Stimulated activated CD4-positive, alpha-beta T cell treated with anti-CD3 and anti-CD28 coated beads, Interleukin-1b, Interleukin-23, amount 100 ng/mL, for 1 hour (primary cell): ENCODE data around the gene KCNMB4.

Experiments
- DNase-seq, 2 donors: peaks; one replicate each; pipeline ENCODE4 v3.0.0-alpha.2; 2020; ENCODE audit warnings: low read depth in 2 of 2

Gene KCNMB4, protein sequence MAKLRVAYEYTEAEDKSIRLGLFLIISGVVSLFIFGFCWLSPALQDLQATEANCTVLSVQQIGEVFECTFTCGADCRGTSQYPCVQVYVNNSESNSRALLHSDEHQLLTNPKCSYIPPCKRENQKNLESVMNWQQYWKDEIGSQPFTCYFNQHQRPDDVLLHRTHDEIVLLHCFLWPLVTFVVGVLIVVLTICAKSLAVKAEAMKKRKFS

DNA sequence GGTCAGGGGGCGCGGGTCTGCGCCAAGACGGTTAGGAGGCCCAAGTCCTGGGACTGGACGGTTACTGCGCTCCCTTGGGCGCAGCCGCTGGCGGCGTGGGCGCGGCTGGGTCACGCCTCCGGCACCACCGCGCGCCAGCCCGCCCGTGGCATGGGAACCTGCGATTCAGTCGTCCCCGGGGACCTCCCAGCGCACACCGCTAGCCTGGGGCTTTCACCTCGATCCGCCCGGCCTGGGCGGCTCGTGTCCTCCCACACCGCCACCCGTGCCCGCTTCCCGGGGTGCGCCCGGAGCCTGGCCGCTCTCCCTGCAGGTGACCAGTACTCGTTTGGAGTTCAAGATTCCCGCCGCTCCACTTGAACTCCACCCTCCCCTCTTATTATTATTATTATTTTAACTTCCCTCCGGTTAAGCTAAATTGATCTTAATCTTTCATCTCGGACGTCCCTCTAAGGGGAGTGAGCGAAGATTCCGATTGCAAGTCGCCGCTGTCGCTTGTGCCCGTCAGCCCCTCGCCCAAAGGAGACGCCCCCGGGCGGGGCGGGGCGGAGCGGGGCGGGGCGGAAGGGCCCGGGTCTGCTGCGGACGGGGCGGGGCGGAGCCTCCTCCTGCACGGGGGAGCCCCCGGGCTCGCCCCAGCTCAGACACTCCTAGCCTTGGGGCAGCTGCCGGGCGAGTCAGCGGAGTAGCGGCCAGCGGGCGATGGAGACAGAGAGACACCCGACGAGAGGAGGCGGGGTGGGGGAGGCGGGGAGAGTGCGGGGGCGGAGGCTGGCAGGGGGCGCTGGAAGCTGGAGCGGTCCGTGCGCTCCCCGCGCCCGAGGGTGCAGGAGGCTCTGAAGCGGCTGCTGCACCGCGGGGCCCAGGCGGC, at the start of gene KCNMB4:
Gene KCNMB4 (plus strand): TSS at position 643 of the 871 bp plus-strand sequence. CDS start 445 bp downstream, outside the sequence.
- DNase-seq: peak; percentile 26 to 63

GRCh38 chr12:70317781-70318180, 48.3 kb upstream of the KCNMB4 start:
- DNase-seq: no peak

- no peak for DNase-seq
These were observed 46.5 kb upstream of the KCNMB4 start for GRCh38 chr12:70319605-70320004.

- DNase-seq: no peak
These were observed 44.9 kb upstream of the KCNMB4 start for GRCh38 chr12:70321191-70321590.

DNA sequence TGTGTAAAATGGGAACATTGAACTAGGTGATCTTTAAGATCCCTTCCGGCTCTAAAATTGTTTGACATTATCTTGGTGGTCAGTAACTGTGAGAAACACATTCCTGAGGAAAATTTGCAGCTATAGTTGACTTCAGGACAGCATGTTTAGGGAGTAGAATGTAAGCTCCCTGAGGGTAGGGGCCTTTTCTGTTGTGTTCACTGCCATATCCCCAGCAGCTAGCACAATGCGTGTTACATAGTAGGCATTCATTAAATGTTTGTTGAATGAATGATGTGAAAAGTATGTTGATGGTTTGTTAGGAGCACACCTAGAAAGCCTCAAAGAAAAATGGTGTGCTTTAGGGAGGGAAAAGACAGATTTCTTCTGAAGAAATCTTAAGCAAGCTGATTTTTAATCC, 38.5 kb upstream of the KCNMB4 start:
- no peak for DNase-seq

GRCh38 chr12:70329728-70330127, 36.4 kb upstream of the KCNMB4 start:
- no peak for DNase-seq

GRCh38 chr12:70330158-70330557, 35.9 kb upstream of the KCNMB4 start:
- DNase-seq: no peak

DNA sequence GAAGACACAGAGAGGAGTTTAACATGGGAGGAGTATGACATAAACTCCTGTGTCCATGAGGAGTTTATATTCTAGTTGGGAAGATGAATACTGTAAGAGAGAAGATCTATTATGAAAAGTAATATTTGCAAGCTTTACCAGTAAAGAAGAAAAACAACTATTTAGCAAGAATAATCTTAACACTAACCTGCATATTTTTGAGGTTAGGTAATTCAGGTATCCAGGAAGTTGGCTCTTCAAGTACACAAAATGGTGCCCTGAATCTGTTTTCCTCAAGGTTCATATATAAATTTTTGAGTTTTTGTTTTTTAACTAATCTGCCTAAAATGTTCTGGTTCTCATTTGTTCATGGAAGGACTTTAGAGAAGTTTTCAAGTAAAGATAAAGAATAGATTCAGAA, 33.9 kb upstream of the KCNMB4 start:
- no peak for DNase-seq

DNA sequence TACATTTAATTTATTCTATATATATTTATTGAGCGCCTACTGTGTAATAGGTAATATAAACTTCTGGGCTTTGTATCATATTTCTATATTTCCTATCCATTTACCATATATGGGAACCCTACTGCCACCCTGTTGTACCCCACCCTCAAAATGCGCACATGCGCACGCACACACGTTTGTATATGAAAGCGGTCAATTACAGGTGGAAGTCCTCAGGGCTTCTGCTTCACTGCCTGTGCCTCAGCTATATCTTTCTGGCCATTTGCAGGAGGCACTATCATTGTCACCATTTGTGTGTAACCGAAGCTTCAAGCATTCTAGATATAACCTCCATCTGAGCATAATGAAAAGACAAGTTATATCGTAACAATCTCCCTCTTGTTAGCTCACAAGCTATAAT, 31.3 kb upstream of the KCNMB4 start:
- DNase-seq: no peak

DNA sequence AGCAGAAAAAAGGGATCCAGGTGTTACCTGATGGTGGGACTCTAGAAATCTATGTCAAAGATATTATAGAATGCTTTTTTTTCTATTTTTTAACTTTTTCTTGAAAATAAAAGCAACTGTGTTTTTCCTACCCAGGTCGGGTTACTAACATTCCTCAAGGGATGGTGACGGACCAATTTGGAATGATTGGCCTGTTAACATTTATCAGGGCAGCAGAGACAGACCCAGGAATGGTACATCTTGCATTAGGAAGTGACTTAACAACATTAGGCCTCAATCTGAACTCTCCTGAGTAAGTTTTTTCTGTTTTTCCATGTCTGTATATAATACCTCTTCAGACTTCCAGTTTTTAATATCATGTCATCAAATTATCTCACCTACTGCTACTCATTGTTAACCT, 27.6 kb upstream of the KCNMB4 start:
- no peak for DNase-seq

DNA sequence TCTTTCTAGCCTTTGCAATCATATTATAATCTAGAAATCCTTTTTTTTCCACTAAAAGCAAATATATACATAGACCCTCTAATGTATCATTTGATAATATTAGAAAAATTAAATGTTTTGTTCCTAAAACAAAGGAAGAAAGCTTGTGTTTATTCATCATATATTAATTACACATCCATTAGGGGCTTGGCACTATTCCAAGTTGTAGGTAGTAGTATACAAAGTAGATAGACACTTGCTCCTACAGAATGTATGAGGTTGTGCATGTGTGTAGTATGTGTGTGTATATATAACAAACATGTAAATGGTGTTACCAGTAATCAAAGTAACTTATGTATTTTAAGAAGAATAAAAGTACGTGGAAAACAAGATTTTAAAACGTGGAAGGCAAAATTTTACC, 15.0 kb upstream of the KCNMB4 start:
- no peak for DNase-seq

DNA sequence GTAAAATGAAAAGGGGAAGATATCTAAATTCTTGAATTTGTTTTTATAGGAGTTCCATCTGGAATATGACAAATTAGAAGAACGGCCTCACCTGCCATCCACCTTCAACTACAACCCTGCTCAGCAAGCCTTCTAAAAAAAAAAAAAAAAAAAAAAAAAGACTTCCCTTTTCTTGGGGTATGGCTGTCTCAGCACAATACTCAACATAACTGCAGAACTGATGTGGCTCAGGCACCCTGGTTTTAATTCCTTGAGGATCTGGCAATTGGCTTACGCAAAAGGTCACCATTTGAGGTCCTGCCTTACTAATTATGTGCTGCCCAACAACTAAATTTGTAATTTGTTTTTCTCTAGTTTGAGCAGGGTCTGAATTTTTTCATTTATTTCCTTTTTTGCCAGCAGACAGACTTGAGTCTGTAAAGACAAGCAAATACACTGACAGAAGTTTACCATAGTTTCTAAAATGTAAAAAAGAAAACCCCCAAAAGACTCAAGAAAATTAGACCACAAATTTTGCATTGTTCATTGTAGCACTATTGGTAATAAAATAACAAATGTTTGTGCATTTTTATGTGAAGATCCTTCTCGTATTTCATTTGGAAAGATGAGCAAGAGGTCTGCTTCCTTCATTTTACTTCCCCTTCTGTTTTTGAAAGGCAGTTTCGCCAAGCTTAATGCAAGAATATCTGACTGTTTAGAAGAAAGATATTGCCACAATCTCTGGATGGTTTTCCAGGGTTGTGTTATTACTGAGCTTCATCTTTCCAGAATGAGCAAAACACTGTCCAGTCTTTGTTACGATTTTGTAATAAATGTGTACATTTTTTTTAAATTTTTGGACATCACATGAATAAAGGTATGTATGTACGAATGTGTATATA, 12.1 kb upstream of the KCNMB4 start:
- no peak for DNase-seq

GRCh38 chr12:70354787-70355186, 11.3 kb upstream of the KCNMB4 start:
- DNase-seq: no peak

GRCh38 chr12:70355972-70356371, 10.1 kb upstream of the KCNMB4 start:
- no peak for DNase-seq

DNA sequence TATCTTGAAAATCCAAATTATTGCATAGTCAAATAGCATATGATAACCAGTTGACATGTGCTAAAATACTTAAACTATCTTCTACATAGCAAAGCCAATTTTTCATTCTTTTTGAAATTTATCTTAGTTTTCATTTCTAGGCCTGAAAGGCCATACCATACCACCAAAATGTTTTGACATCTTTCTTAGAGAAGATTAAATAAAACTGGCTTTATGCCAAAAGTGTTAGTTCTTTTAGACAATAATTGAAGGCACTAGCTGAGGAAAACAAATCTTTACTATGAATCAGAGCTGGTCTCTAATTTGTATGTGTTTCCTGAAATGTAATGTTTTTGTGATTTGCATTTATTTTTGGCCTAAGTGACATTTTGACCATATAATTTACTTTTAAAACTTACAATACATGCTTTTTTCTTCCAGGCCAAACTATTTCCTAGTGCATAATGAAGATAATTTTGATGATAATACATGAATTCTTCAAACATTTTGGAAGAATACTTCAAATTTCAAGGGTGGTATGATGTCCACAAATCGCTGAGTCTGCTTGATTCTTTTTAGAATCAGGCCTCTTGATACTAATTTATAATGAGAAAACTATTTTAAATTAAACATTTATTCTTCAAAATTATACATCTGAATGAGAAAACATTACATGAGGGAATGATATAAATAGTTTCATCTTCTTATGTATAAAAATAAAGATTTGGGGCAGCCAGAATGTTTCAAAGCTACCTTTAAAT, 6.5 kb upstream of the KCNMB4 start:
- no peak for DNase-seq

DNA sequence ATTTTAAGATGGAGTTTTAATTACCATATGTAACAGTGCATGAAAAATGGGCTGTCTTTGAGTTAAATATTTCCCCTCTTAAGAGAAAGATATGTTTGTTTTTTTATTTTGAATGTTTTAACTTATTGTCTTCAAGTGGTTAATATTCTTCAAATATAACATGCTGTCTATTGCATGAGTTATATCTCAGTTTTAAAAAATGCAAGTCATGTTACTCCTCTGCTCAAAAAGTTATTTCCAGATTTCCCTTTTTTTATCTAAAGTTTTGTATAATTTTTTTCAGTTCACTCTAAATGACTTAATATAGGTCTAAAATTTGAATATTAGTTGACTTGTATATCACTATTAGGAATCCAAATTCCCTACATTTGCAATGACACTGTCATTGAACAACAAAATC, 5.9 kb upstream of the KCNMB4 start:
- DNase-seq: no peak

GRCh38 chr12:70364695-70365397, 1.2 kb upstream of the KCNMB4 start:
- no peak for DNase-seq

DNA sequence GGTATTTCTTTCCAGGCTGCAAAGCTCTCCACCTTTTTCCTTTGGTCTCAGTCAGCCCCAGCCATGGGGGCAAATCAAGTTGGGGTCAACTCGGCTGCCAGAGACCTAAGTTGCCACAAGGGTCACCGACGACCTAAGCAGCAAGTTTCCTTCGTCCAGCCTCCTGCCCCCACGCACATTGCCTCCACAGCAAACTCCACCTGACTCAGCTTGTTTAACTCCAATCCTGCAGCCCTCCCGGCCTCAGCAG, 767 bp upstream of the KCNMB4 start:
- no peak for DNase-seq

DNA sequence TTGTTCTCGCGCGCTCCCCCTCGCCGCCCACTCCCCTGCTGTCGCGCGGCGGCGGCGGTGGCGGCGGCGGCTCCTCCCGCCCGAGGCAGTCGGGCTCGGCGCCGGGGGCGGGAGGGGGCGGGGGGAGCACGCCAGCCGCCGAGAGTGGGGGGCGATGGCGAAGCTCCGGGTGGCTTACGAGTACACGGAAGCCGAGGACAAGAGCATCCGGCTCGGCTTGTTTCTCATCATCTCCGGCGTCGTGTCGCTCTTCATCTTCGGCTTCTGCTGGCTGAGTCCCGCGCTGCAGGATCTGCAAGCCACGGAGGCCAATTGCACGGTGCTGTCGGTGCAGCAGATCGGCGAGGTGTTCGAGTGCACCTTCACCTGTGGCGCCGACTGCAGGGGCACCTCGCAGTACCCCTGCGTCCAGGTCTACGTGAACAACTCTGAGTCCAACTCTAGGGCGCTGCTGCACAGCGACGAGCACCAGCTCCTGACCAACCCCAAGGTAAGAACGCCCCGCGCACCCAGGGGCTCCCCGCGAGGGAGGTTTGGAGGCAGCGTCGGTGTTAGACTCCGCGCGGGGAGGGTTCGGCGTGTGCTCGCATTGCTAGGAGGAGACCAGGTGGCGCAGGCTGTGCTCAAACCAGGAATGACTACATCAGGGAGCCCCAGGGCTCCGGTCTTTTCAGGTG, 629 bp downstream of the KCNMB4 start:
- peak in 1 of 2 donors; percentile 13 for DNase-seq

- DNase-seq: no peak
These were observed 1.4 kb downstream of the KCNMB4 start for GRCh38 chr12:70367258-70368141.
